ENCODE data around the gene MIPEP. TPM values are rescaled to one million over a fixed set of nuclear protein-coding genes. Genes with fewer than 3 reads are reported as not detected.

Gene MIPEP
- total and polyA plus RNA-seq, 9 of the 15 experiments (the other 6 are each of a cell fraction or from before 2014, with no cell fraction given) = 1.7 to 19.3 (median 13.1) TPM

- TF ChIP-seq U2AF1 (optimal IDR thresholded peaks at IDR 0.05; ENCODE audit: low read depth, low read length) = no peak
- no peak for TF ChIP-seq ZNF395 (CRISPR knock-in tag; IDR thresholded peaks at IDR 0.05)
- no peak for ATAC-seq
- Histone ChIP-seq H3K9ac (ENCODE audit: insufficient read depth in 1 of 2, low read depth in 2 of 2, low read length in 2 of 2) (no peak overlapping the region), H4K20me1 (replicated peaks; ENCODE audit: control insufficient read depth, insufficient read depth, low read length) (no peaks in the 10 kb centered on the region), H2AFZ (ENCODE audit: low read depth, low read length) (no peak overlapping the region), H3K4me3 (no peak overlapping the region), H3K9me3 (replicated peaks; ENCODE audit: control insufficient read depth, insufficient read depth, low read depth, low read length) (no peaks in the 10 kb centered on the region), H3K27ac (ENCODE audit: extremely low read depth, low read depth, low read length) (no peak overlapping the region), H3K79me2 (ENCODE audit: control insufficient read depth, insufficient read depth, low read length) (no peaks in the 10 kb centered on the region), H3K4me2 (ENCODE audit: insufficient read depth, low read length) (no peak overlapping the region), H3K4me1 (replicated peaks in 1 of 2; ENCODE audit: control insufficient read depth in 2 of 2, insufficient read depth in 2 of 2, low read length in 2 of 2) (no peaks in the 10 kb centered on the region), H3K9me1 (ENCODE audit: control insufficient read depth, insufficient read depth, low read length) (no peaks in the 10 kb centered on the region), H3K27me3 (ENCODE audit: control insufficient read depth in 2 of 2, insufficient read depth in 2 of 2, low read length in 2 of 2) (no peaks in the 10 kb centered on the region), H3K36me3 (ENCODE audit: control insufficient read depth, insufficient read depth, low read length) (no peaks in the 10 kb centered on the region)
- intact Hi-C loops (cut with micrococcal nuclease) (no loop called here), in situ Hi-C loops (cut with MboI) (no loop called here)
- no TSS peak for BruUV-seq (replicated peaks)
- CTCF ChIA-PET (ENCODE audit: low intra/inter-chr PET ratio) = no interaction called here
- no peak for FAIRE-seq
- POLR2A ChIA-PET = no interaction called here
- 69% methylated on average over 5 of the region's 5 CpGs for WGBS (ENCODE audit: insufficient coverage, low coverage, missing lambda C conversion rate)
- no peak for DNase-seq (ENCODE audit: extremely low read depth in 1 of 4, low spot score in 3 of 4)
Observed at GRCh38 chr13:23805122-23805521, 84.1 kb downstream of the MIPEP start.

- BruUV-seq (replicated peaks) = no TSS peak
- no peak overlapping the region for H3K4me2 ChIP-seq (ENCODE audit: insufficient read depth, low read length)
- H3K9me1 ChIP-seq (ENCODE audit: control insufficient read depth, insufficient read depth, low read length) = no peaks in the 10 kb centered on the region
- intact Hi-C loops (cut with micrococcal nuclease) = no loop called here
- CTCF ChIA-PET (ENCODE audit: low intra/inter-chr PET ratio) = no interaction called here
- in situ Hi-C loops (cut with MboI) = no loop called here
- TF ChIP-seq YY1 (IDR thresholded peaks at IDR 0.05; ENCODE audit: borderline replicate concordance in 1 of 3, control insufficient read depth in 1 of 3, extremely low read depth in 1 of 3, insufficient read depth in 3 of 3, insufficient read length in 1 of 3, insufficient replicate concordance in 2 of 3, low read depth in 1 of 3, low read length in 2 of 3) (no peak), BHLHE40 (IDR thresholded peaks at IDR 0.05; ENCODE audit: low read length) (no peak), ZBTB34 (CRISPR knock-in tag; IDR thresholded peaks at IDR 0.05) (no peak), FOXP4 (CRISPR knock-in tag; IDR thresholded peaks at IDR 0.05; ENCODE audit: borderline replicate concordance) (no peak)
- H3K9ac ChIP-seq (ENCODE audit: insufficient read depth in 1 of 2, low read depth in 2 of 2, low read length in 2 of 2) = no peak overlapping the region
- no peak overlapping the region for H3K4me3 ChIP-seq
- POLR2A ChIA-PET = no interaction called here
- no peaks in the 10 kb centered on the region for H3K4me1 ChIP-seq (replicated peaks in 1 of 2; ENCODE audit: control insufficient read depth in 2 of 2, insufficient read depth in 2 of 2, low read length in 2 of 2)
- H3K9me3 ChIP-seq (replicated peaks; ENCODE audit: control insufficient read depth, insufficient read depth, low read depth, low read length) = no peaks in the 10 kb centered on the region
- no peak overlapping the region for H3K27ac ChIP-seq (ENCODE audit: extremely low read depth, low read depth, low read length)
- FAIRE-seq (no peak), ATAC-seq (no peak), DNase-seq (ENCODE audit: extremely low read depth in 1 of 4, low spot score in 3 of 4) (no peak)
- WGBS (ENCODE audit: insufficient coverage, low coverage, missing lambda C conversion rate) = 94% methylated on average over 1 of the region's 1 CpG
- no peak overlapping the region for H2AFZ ChIP-seq (ENCODE audit: low read depth, low read length)
- H4K20me1 ChIP-seq (replicated peaks; ENCODE audit: control insufficient read depth, insufficient read depth, low read length) = no peaks in the 10 kb centered on the region
- H3K36me3 ChIP-seq (ENCODE audit: control insufficient read depth, insufficient read depth, low read length) = no peaks in the 10 kb centered on the region
- H3K27me3 ChIP-seq (ENCODE audit: control insufficient read depth in 2 of 2, insufficient read depth in 2 of 2, low read length in 2 of 2) = no peaks in the 10 kb centered on the region
- no peaks in the 10 kb centered on the region for H3K79me2 ChIP-seq (ENCODE audit: control insufficient read depth, insufficient read depth, low read length)
Observed at GRCh38 chr13:23804166-23804565, 85.0 kb downstream of the MIPEP start.

All from K562 (cell line).